Thoracic aorta (tissue), 2 donors: ENCODE results near the gene TEX19. TPM values are rescaled to one million over a fixed set of nuclear protein-coding genes. Genes with fewer than 3 reads are reported as not detected.

Source experiments
- ATAC-seq: fragments of 150-250 bp; one replicate; pipeline ENCODE4 v1.8.0; 2017; ENCODE audit warnings: low read depth; ENCODE audit not compliant: insufficient number of reproducible peaks, low FRiP score
- DNase-seq: peaks from one replicate; pipeline ENCODE4 v3.0.0-alpha.2; 2020; ENCODE audit warnings: low spot score
- H3K27ac ChIP-seq, 2 donors: fragments of 200-600 bp; sonication (generic); 1 replicate in 1 of 2; 2 replicates in 1 of 2; pipeline ENCODE4 v1.5.1; 2016; ENCODE audit warnings: mild to moderate bottlenecking in 2 of 2, moderate library complexity in 2 of 2
- H3K27me3 ChIP-seq: fragments of 200-600 bp; sonication (generic); replicated peaks from 2 replicates; pipeline ENCODE4 v1.6.0; 2016; ENCODE audit warnings: mild to moderate bottlenecking; ENCODE audit not compliant: insufficient read depth
- H3K36me3 ChIP-seq: fragments of 200-600 bp; sonication (generic); one replicate; pipeline ENCODE4 v1.5.1; 2016
- H3K4me1 ChIP-seq, 2 donors: fragments of 200-600 bp; sonication (generic); 1 replicate in 1 of 2; 2 replicates in 1 of 2; pipeline versions ENCODE4 v1.5.1 to v1.6.0; 2016; ENCODE audit warnings: low read depth in 2 of 2, mild to moderate bottlenecking in 1 of 2; ENCODE audit not compliant: control insufficient read depth in 1 of 2
- H3K4me3 ChIP-seq: fragments of 200-600 bp; sonication (generic); 2 replicates; pipeline ENCODE4 v1.5.1; 2016; ENCODE audit warnings: mild to moderate bottlenecking
- H3K9me3 ChIP-seq: fragments of 200-600 bp; sonication (generic); 2 replicates; pipeline ENCODE4 v1.5.1; 2016
- CTCF ChIP-seq: fragments of 200-600 bp; sonication (generic); IDR thresholded peaks from one replicate; pipeline ENCODE4 v1.5.1; 2019; ENCODE audit warnings: antibody characterized with exemption
- total RNA-seq, 2 donors: library from RNA; depleted of rRNA; stranded (reverse); fragments of >200 nt; gene quantifications; one replicate each; pipeline versions ENCODE4 v1.1.0 to v1.2.3, GENCODE V29; 2016

TEX19 gene
- total RNA-seq, 2 donors from 2014 or later = not detected

- no peak for TF ChIP-seq CTCF
- Histone ChIP-seq H3K4me3 (no peak overlapping the region), H3K36me3 (peaks cover 16% of the 10 kb centered on the region), H3K27me3 (no peaks in the 10 kb centered on the region), H3K27ac (no peak overlapping the region), H3K9me3 (no peaks in the 10 kb centered on the region), H3K4me1 (no peaks in the 10 kb centered on the region)
- DNase-seq (no peak), ATAC-seq (no peak)
These were observed 47.2 kb downstream of the TEX19 start for GRCh38 chr17:82406131-82406671.

GRCh38 chr17:82407255-82407654 lies 48.2 kb downstream of the TEX19 start:
- ATAC-seq = no peak

GRCh38 chr17:82408288-82408937 lies 49.4 kb downstream of the TEX19 start:
- Histone ChIP-seq H3K36me3 (peaks cover 9% of the 10 kb centered on the region), H3K4me3 (no peak overlapping the region), H3K27me3 (no peaks in the 10 kb centered on the region), H3K9me3 (no peaks in the 10 kb centered on the region), H3K4me1 (no peaks in the 10 kb centered on the region), H3K27ac (no peak overlapping the region)
- no peak for ATAC-seq
- TF ChIP-seq CTCF = no peak
- no peak for DNase-seq

More at GRCh38 chr17:82407255-82407654, 48.2 kb downstream of the TEX19 start:
- Histone ChIP-seq H3K27ac (no peak overlapping the region), H3K27me3 (no peaks in the 10 kb centered on the region), H3K36me3 (peaks cover 13% of the 10 kb centered on the region), H3K9me3 (no peaks in the 10 kb centered on the region), H3K4me1 (no peaks in the 10 kb centered on the region), H3K4me3 (no peak overlapping the region)
- TF ChIP-seq CTCF = no peak
- DNase-seq = no peak

- Histone ChIP-seq H3K36me3 (peaks cover 7% of the 10 kb centered on the region), H3K4me3 (no peak overlapping the region), H3K4me1 (no peaks in the 10 kb centered on the region), H3K27ac (no peak overlapping the region), H3K27me3 (no peaks in the 10 kb centered on the region), H3K9me3 (no peaks in the 10 kb centered on the region)
- no peak for TF ChIP-seq CTCF
- no peak for ATAC-seq
- DNase-seq = no peak
These were observed 49.9 kb downstream of the TEX19 start for GRCh38 chr17:82408938-82409318.

- ATAC-seq = no peak
These were observed 51.1 kb downstream of the TEX19 start for GRCh38 chr17:82410014-82410716.

More at GRCh38 chr17:82410014-82410716, 51.1 kb downstream of the TEX19 start:
- Histone ChIP-seq H3K27me3 (no peaks in the 10 kb centered on the region), H3K9me3 (no peaks in the 10 kb centered on the region), H3K4me1 (no peaks in the 10 kb centered on the region), H3K4me3 (no peak overlapping the region), H3K27ac (no peak overlapping the region), H3K36me3 (peaks cover 3% of the 10 kb centered on the region)
- no peak for DNase-seq
- TF ChIP-seq CTCF = no peak
